NCI-H345 treated with DMSO at 0.1 percent for 48 hours (cell line): ENCODE results near the gene SPSB1.

Experiments
- DNase-seq: peaks from one replicate; lab custom pipeline; 2025; ENCODE audit not compliant: unreplicated experiment; lab: John Stamatoyannopoulos, UW

Gene SPSB1

GRCh38 chr1:9317591-9318417 is 25.1 kb downstream of the SPSB1 start:
- no peak for DNase-seq

DNA sequence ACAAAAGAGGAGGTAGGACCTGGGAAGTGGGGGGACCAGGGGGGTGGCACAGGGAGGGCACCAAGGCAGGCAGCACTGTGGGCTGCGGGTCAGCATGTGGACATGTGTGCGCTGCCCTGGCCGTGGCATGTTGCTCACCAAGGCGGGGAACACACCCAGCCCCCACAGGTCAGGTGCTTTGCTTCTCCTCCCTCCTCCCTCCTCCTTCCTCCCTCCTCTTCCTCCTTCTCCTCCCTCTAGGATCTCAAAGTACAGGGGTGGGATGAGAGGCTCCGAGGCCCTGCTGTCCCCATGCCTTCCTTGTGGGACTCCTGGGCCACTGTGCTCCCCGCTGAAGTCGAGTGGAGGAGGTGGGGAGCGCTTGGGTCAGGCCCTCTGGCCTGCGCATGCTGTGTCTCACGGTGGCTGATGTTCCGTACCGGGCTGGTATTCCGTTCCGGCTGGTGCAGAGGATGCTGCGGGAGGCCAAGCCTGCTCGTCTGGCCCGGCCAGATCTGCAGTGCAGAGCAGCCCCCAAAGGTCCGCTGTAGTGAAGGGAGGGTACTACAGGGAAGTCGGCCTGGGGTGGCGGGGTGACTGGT is 26.6 kb downstream of the SPSB1 start:
- no peak for DNase-seq

GRCh38 chr1:9319789-9320519 is 27.3 kb downstream of the SPSB1 start:
- DNase-seq, result no peak

DNA sequence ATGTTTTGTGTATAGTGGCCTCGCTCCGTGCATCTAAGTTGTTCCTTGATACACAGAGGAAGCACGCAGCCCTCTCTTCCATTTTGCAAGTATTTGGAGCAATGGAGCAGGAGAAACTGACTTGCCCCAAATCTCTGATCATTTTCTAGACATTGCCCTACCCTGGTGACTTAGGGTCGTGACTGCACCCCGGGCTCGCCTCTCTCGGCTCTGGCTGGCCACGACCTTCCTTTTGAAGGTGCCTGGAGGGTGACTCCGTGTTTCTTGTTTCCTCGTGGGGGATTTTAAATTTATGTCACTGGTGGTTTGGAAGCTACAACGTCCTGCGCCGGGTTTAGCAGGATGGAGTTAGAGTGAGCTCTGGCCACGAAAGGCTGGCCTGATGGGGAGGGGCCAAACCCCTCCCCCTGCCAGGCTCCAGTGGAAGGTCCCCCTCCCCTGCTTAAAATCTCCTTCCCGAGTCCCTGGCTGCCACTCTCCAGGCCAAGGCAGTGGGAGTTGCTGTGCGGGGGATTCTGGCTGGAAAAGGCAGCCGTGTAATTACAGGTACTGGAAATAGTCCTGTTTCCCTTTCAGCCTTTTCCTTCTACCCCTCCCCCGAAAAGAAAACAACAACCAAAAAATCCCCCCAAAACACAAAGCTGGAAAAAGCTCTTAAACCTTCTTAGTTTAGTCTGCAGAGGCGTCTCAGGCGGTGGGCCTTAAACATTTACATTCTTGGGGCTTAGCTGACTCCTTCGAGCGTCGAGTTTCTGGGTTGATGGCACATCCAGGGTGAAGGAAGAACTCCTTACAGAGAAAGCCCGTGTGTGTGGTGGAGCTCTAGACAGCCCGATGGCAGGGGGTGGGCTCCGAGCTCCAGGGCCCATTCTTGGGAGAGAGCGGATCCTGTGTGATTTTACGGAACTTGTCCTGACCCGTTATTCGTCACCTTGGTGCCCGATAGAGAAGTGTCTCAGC is 28.1 kb downstream of the SPSB1 start:
- DNase-seq, result no peak

- DNase-seq, result no peak
Observed at GRCh38 chr1:9321480-9321849, 28.8 kb downstream of the SPSB1 start.

DNA sequence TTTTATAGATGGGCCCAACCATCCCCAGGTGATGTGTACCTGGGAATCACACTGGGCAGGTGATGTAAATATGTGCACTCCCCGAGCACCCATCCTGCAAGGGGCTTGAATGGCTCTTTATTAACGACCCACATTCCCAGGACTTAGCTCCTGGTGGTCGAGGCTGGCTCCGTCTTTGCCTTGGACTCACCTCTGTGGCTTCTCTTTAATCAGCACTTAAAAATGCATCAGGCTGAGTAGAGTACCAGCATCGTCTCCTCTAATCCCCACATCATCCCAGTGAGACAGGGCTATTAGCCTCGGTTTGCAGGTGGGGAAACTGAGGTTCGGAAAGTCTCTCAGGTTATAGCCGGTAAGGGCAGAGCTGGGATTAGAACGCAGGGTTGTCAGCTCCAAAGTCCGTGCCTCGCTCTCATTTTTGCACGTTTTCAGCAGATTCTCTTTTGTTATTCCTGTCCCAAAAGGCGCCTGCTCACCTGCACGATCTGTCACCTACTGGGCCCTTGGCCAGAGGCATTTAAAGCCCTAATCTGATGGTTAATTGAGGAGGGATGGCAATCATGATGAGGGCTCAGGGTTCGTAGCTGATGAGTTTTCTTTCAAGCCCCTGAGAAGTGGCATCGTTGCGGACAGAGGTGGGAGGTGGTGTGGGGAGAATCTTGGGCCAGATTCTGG is 29.4 kb downstream of the SPSB1 start:
- DNase-seq, result no peak

DNA sequence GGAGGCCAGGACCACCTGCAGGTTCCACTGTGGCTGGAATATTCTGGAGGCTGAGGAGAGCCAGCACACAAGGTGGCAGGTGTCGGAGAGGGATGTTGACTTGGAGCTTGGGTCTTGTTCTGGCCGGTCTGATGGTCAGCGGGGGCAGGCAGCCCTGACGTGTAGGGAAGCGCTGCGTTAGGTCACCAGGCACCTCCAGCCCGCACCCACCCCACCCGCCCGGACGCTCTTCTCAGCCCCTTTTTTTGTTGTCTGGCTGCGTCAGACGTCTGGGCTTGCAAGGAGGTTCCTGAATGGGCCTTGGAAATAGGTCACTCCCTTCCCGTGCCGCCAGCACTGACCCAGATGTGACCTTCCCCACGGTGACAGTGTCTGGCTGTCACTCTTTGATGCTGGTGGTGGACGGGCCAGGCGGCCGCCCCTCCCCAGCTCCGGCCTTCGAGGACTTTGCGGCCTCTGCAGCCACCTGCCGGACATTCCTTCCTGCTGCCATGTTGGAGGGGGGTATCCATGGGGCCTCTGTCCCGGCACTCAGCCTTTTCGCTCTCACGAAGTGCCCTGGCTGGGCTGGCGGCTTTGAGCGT is 30.1 kb downstream of the SPSB1 start:
- no peak for DNase-seq

DNA sequence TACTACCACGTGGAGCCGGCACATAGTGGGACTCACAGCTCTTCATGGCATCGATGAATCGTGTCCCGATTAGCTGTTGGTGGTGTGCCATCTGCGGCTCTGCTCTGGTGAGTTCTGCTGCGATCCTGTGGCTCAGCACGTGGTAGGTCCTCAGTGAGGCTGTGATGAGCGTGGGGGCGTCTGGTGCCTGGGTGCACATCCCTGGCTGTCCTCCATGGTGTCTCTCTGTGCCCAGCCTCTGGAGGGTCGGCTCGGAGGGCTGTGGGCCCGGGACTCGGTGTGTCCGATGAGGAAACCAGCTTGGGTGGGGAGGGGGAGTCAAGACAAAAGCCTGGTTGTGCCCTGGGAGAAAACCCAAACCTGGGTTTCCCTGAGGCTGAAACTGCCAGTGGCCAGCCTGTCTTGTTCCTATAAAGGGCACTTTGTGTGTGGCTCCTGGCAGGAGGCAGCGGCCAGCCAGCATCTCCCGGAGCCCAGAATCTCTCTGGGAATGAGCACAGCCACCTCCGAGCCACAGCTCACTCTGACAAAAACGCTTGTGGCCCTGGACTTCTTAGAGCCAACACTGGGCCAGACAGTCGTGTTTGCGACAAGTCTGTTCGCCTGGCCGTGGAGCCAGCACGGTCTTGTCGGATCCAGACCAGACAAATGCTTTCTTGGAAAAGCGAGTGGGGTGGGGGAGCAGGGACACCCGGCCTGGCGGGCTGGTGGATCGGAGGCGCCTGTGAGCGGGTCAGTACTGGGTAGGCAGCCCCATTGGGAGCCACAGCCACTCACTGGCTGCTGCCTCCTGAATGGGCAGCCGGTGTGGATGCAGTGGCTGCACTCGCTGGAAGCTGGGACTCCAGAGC is 31.8 kb downstream of the SPSB1 start:
- DNase-seq, result no peak

DNA sequence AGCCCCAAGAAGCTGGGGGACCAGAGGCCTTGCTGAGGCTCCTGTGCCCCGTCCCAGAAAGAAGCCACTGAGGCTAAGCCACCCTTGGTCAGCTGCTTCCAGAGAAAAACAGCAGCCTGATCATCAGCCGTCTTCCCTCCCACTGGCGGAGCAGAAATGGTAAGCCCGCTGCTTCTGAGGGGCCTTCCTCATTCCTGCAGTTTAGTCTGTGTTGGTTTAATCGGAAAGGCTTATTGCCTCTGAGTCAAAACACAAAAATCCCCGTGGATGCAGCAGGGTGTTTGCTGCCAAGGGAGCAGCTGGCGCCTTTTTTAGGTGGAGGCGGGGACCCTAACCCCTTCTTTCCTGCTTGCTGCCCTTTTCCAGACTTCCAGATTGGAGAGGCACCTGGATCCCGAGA is 33.9 kb downstream of the SPSB1 start:
- no peak for DNase-seq

DNA sequence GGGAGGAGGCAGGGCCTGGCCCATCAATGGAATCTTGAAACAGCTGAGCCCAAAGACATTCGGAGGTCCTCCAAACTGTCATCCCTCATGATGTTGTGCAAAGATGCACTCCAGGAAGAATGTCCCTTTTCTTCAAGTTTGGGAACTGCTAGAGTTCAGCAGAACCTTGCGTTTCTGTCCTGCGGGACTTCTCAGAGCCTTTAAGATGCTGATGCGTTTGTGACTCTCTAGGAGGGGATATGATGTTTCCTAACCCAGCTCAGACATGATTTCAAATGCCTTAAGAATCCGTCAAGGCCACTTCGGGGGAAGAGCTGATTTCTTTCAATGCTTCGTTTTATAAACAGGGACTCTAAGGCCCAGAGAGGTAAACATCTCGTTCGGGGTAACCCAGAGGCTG is 35.5 kb downstream of the SPSB1 start:
- DNase-seq, result no peak

DNA sequence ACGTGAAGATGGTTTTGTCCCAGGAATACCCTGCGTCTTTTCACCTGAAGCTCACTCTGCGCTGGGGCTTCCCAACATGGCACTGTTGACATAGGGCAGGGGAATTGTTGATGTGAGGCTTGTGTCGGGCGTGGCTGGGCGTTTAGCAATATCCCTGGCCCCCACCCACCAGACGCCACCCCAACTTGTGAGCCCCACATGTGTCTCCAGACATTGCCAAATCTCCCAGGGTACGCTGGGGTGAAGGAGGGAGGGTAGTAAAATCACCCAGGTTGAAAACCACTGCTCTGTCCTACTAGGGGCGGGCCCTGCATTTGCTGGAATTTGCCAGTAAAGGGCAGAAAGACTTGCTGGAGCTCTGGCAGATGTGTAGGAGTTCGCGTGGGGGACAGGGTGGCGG is 36.0 kb downstream of the SPSB1 start:
- DNase-seq, result no peak

GRCh38 chr1:9331016-9331415 is 38.3 kb downstream of the SPSB1 start:
- no peak for DNase-seq

GRCh38 chr1:9331558-9332346 is 39.1 kb downstream of the SPSB1 start:
- no peak for DNase-seq

GRCh38 chr1:9332513-9333143 is 39.9 kb downstream of the SPSB1 start:
- no peak for DNase-seq

GRCh38 chr1:9338397-9339246 is 45.9 kb downstream of the SPSB1 start:
- no peak for DNase-seq

- DNase-seq, result no peak
Observed at GRCh38 chr1:9340172-9340854, 47.6 kb downstream of the SPSB1 start.
